ENCODE data around the gene NOBOX.

NOBOX gene

GRCh38 chr7:144390481-144390880, 13.0 kb downstream of the NOBOX start:
- Histone ChIP-seq H3K27ac (ENCODE audit: low read depth, low read length) (no peak overlapping the region), H3K4me1 (ENCODE audit: control insufficient read depth, low read length) (no peaks in the 10 kb centered on the region)
- TF ChIP-seq EZH2phosphoT487 (IDR thresholded peaks at IDR 0.05; ENCODE audit: borderline replicate concordance, low read length) = no peak
- no peak for TF ChIP-seq CTCF (IDR thresholded peaks at IDR 0.05; ENCODE audit: low read depth, low read length, poor library complexity, severe bottlenecking)

GRCh38 chr7:144388950-144389349, 14.5 kb downstream of the NOBOX start:
- Histone ChIP-seq H3K27me3 (ENCODE audit: control insufficient read depth, low read length) (no peaks in the 10 kb centered on the region), H3K27ac (ENCODE audit: low read depth, low read length) (no peak overlapping the region), H3K9me3 (ENCODE audit: control insufficient read depth, insufficient read depth, low read length) (no peaks in the 10 kb centered on the region), H3K9me2 (replicated peaks; ENCODE audit: control insufficient read depth, low read length) (no peaks in the 10 kb centered on the region), H3K4me1 (ENCODE audit: control insufficient read depth, low read length) (no peaks in the 10 kb centered on the region), H3K4me2 (ENCODE audit: low read length) (no peak overlapping the region), H4K20me1 (ENCODE audit: control insufficient read depth, insufficient read depth, low read depth, low read length) (no peaks in the 10 kb centered on the region), H3K36me3 (ENCODE audit: control insufficient read depth, low read length) (no peaks in the 10 kb centered on the region), H3K4me3 (ENCODE audit: low read length) (no peak overlapping the region), H3F3A (ENCODE audit: control insufficient read depth, insufficient read depth) (no peaks in the 10 kb centered on the region), H3K79me2 (ENCODE audit: control insufficient read depth, low read length) (no peaks in the 10 kb centered on the region)
- no peak for TF ChIP-seq CTCF (IDR thresholded peaks at IDR 0.05; ENCODE audit: low read depth, low read length, poor library complexity, severe bottlenecking)
- TF ChIP-seq EZH2phosphoT487 (IDR thresholded peaks at IDR 0.05; ENCODE audit: borderline replicate concordance, low read length) = no peak

More at GRCh38 chr7:144390481-144390880, 13.0 kb downstream of the NOBOX start:
- no peaks in the 10 kb centered on the region for H3F3A ChIP-seq (ENCODE audit: control insufficient read depth, insufficient read depth)
- H3K27me3 ChIP-seq (ENCODE audit: control insufficient read depth, low read length) = no peaks in the 10 kb centered on the region
- no peaks in the 10 kb centered on the region for H3K36me3 ChIP-seq (ENCODE audit: control insufficient read depth, low read length)
- H3K4me3 ChIP-seq (ENCODE audit: low read length) = no peak overlapping the region
- no peak overlapping the region for H3K4me2 ChIP-seq (ENCODE audit: low read length)
- H3K79me2 ChIP-seq (ENCODE audit: control insufficient read depth, low read length) = no peaks in the 10 kb centered on the region
- H3K9me3 ChIP-seq (ENCODE audit: control insufficient read depth, insufficient read depth, low read length) = no peaks in the 10 kb centered on the region
- H4K20me1 ChIP-seq (ENCODE audit: control insufficient read depth, insufficient read depth, low read depth, low read length) = no peaks in the 10 kb centered on the region
- no peaks in the 10 kb centered on the region for H3K9me2 ChIP-seq (replicated peaks; ENCODE audit: control insufficient read depth, low read length)

- H3K27me3 ChIP-seq (ENCODE audit: control insufficient read depth, low read length) = no peaks in the 10 kb centered on the region
Measured at GRCh38 chr7:144386741-144387140, 16.8 kb downstream of the NOBOX start.

More at GRCh38 chr7:144386741-144387140, 16.8 kb downstream of the NOBOX start:
- Histone ChIP-seq H3K4me3 (ENCODE audit: low read length) (no peak overlapping the region), H3K4me2 (ENCODE audit: low read length) (no peak overlapping the region), H3F3A (ENCODE audit: control insufficient read depth, insufficient read depth) (no peaks in the 10 kb centered on the region), H3K9me2 (replicated peaks; ENCODE audit: control insufficient read depth, low read length) (no peaks in the 10 kb centered on the region), H3K79me2 (ENCODE audit: control insufficient read depth, low read length) (no peaks in the 10 kb centered on the region), H3K36me3 (ENCODE audit: control insufficient read depth, low read length) (no peaks in the 10 kb centered on the region), H3K9me3 (ENCODE audit: control insufficient read depth, insufficient read depth, low read length) (no peaks in the 10 kb centered on the region), H3K27ac (ENCODE audit: low read depth, low read length) (no peak overlapping the region), H3K4me1 (ENCODE audit: control insufficient read depth, low read length) (no peaks in the 10 kb centered on the region), H4K20me1 (ENCODE audit: control insufficient read depth, insufficient read depth, low read depth, low read length) (no peaks in the 10 kb centered on the region)
- no peak for TF ChIP-seq EZH2phosphoT487 (IDR thresholded peaks at IDR 0.05; ENCODE audit: borderline replicate concordance, low read length)
- TF ChIP-seq CTCF (IDR thresholded peaks at IDR 0.05; ENCODE audit: low read depth, low read length, poor library complexity, severe bottlenecking) = no peak

Measured in DOHH2 (cell line).